ENCODE measurements around the gene MAGI2. TPM values are rescaled to one million over a fixed set of nuclear protein-coding genes. Genes with fewer than 3 reads are reported as not detected.

Gene MAGI2
- total RNA-seq, 1 experiment from 2014 or later, result 0.34 TPM

DNA sequence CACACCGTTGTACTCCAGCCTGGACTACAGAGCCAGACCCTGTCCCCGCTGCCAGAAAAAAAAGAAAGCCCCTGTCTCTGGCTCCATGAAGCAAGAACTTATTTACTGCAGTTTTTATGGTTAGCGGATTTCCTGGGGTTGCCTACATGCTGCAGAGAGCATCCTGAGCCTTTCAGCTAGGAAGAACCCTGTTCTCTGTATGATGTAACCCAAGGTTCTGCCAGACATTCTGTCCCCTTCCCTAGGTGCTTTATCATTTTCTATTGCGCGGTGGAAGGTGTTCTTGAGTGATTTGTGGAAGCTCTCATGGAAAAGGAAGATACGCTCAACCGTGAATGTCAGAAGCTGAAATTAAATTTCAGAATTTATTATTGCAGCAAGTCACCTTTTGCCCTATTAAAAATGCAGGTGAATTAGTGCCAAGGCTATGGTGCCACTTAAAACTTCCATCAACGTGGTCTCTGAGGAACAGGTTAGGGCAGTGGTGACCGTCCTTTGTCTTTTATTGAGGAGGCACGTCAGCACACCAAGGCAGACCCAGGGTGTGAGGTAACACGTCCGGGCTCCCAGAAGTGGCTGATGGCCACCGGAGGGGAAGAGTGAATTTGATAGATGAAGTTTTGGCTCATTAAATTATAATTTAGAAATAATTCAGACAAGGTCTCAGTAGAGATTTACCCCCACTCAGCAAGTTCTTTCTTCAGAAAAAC is 1381.8 kb downstream of the MAGI2 start:
- Histone ChIP-seq H3K4me3 (ENCODE audit: low read depth, low read length, poor library complexity, severe bottlenecking) (no peak overlapping the region), H3K36me3 (ENCODE audit: insufficient read depth, low read length, poor library complexity, severe bottlenecking) (no peaks in the 10 kb centered on the region), H3K9me3 (ENCODE audit: low read depth, low read length, poor library complexity, severe bottlenecking) (no peaks in the 10 kb centered on the region), H3K27me3 (replicated peaks; ENCODE audit: insufficient read depth, low read depth, low read length, poor library complexity) (no peaks in the 10 kb centered on the region), H3K4me1 (ENCODE audit: insufficient read depth, low read length, poor library complexity, severe bottlenecking) (peaks cover 26% of the 10 kb centered on the region), H3K27ac (ENCODE audit: low read depth, low read length, poor library complexity, severe bottlenecking) (no peak overlapping the region)
- DNase-seq (ENCODE audit: low spot score), result no peak
- TF ChIP-seq, protein P1, sequence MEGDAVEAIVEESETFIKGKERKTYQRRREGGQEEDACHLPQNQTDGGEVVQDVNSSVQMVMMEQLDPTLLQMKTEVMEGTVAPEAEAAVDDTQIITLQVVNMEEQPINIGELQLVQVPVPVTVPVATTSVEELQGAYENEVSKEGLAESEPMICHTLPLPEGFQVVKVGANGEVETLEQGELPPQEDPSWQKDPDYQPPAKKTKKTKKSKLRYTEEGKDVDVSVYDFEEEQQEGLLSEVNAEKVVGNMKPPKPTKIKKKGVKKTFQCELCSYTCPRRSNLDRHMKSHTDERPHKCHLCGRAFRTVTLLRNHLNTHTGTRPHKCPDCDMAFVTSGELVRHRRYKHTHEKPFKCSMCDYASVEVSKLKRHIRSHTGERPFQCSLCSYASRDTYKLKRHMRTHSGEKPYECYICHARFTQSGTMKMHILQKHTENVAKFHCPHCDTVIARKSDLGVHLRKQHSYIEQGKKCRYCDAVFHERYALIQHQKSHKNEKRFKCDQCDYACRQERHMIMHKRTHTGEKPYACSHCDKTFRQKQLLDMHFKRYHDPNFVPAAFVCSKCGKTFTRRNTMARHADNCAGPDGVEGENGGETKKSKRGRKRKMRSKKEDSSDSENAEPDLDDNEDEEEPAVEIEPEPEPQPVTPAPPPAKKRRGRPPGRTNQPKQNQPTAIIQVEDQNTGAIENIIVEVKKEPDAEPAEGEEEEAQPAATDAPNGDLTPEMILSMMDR (conservative IDR thresholded peaks at IDR 0.05; ENCODE audit: low read depth, low read length), result no peak
- TF ChIP-seq EZH2 (IDR thresholded peaks at IDR 0.05; ENCODE audit: borderline replicate concordance, low read depth, low read length, poor library complexity, severe bottlenecking), result no peak
- intact Hi-C loops (cut with micrococcal nuclease; ENCODE audit: unreplicated experiment), result no loop called here
- ChIA-PET POLR2A (ENCODE audit: low non-redundant PET) (no interaction called here), CTCF (no interaction called here)
- no TSS peak for BruUV-seq (replicated peaks)

DNA sequence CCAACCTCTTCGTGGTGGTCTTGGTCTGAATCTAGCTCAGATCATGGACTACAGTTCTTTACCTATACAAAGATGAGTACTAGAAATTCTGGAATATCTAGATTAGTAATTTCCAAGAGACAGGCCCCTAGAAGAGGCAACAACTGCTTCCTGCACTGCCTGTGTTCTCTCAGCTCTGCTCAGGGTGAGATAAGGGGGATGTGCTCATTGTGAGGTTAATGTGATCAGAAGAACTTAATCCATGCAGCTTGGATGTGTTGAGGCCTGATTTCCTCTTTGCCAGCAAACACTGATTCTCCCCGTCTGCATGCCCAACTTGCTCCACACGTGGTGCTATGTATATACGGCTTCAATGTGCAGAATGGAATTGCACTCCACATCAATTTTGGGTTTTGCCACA is 1386.9 kb downstream of the MAGI2 start:
- POLR2A ChIA-PET (ENCODE audit: low non-redundant PET), result no interaction called here
- DNase-seq (ENCODE audit: low spot score), result peak; percentile 5
- no peaks in the 10 kb centered on the region for H3K27me3 ChIP-seq (replicated peaks; ENCODE audit: insufficient read depth, low read depth, low read length, poor library complexity)
- H3K4me3 ChIP-seq (ENCODE audit: low read depth, low read length, poor library complexity, severe bottlenecking), result no peak overlapping the region
- CTCF ChIA-PET, result no interaction called here
- TF ChIP-seq, protein P1 (conservative IDR thresholded peaks at IDR 0.05; ENCODE audit: low read depth, low read length), result no peak
- no peak for TF ChIP-seq EZH2 (IDR thresholded peaks at IDR 0.05; ENCODE audit: borderline replicate concordance, low read depth, low read length, poor library complexity, severe bottlenecking)
- intact Hi-C loops (cut with micrococcal nuclease; ENCODE audit: unreplicated experiment), result no loop called here
- H3K27ac ChIP-seq (ENCODE audit: low read depth, low read length, poor library complexity, severe bottlenecking), result no peak overlapping the region
- no peaks in the 10 kb centered on the region for H3K36me3 ChIP-seq (ENCODE audit: insufficient read depth, low read length, poor library complexity, severe bottlenecking)
- H3K4me1 ChIP-seq (ENCODE audit: insufficient read depth, low read length, poor library complexity, severe bottlenecking), result no peaks in the 10 kb centered on the region
- BruUV-seq (replicated peaks), result no TSS peak
- no peaks in the 10 kb centered on the region for H3K9me3 ChIP-seq (ENCODE audit: low read depth, low read length, poor library complexity, severe bottlenecking)

DNA sequence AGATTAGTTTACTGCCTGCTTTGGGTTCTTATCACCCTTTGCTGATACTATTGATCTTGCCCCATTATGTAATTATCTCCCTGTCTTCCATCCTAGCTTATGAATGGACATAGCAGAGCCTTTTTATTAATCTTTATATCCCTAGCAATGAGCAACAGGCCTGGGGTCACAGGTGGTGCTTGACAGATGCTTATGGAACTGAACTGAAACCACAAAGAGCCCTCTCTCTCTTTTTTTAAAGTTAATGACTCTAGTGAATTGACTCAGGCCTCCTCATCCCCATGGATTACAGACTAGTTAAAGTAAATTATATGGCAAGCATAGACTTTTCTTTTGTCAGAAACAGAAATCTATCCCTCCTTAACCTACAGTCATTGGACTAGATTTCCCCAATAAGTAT is 1389.7 kb downstream of the MAGI2 start:
- BruUV-seq (replicated peaks), result no TSS peak
- H3K4me3 ChIP-seq (ENCODE audit: low read depth, low read length, poor library complexity, severe bottlenecking), result no peak overlapping the region
- no peak overlapping the region for H3K27ac ChIP-seq (ENCODE audit: low read depth, low read length, poor library complexity, severe bottlenecking)
- POLR2A ChIA-PET (ENCODE audit: low non-redundant PET), result no interaction called here
- intact Hi-C loops (cut with micrococcal nuclease; ENCODE audit: unreplicated experiment), result no loop called here
- no peaks in the 10 kb centered on the region for H3K4me1 ChIP-seq (ENCODE audit: insufficient read depth, low read length, poor library complexity, severe bottlenecking)
- no peak for TF ChIP-seq EZH2 (IDR thresholded peaks at IDR 0.05; ENCODE audit: borderline replicate concordance, low read depth, low read length, poor library complexity, severe bottlenecking)
- TF ChIP-seq, protein P1 (conservative IDR thresholded peaks at IDR 0.05; ENCODE audit: low read depth, low read length), result no peak
- no peaks in the 10 kb centered on the region for H3K36me3 ChIP-seq (ENCODE audit: insufficient read depth, low read length, poor library complexity, severe bottlenecking)
- DNase-seq (ENCODE audit: low spot score), result no peak
- peaks cover 7% of the 10 kb centered on the region for H3K27me3 ChIP-seq (replicated peaks; ENCODE audit: insufficient read depth, low read depth, low read length, poor library complexity)
- CTCF ChIA-PET, result no interaction called here
- no peaks in the 10 kb centered on the region for H3K9me3 ChIP-seq (ENCODE audit: low read depth, low read length, poor library complexity, severe bottlenecking)

Measured in A673 (cell line).